Measurements from ENCODE around the gene PDZD4. TPM values are rescaled to one million over a fixed set of nuclear protein-coding genes. Genes with fewer than 3 reads are reported as not detected.
A peak's percentile ranks its signal among the peaks of the same experiment; 100 is the strongest.

PDZD4 gene
- total RNA-seq, 1 experiment from 2014 or later: 120 TPM

- TF ChIP-seq STAT6 (CRISPR knock-in tag; conservative IDR thresholded peaks at IDR 0.05; ENCODE audit: low read depth) (no peak), E2F1 (CRISPR knock-in tag; IDR thresholded peaks at IDR 0.05) (no peak)
Observed at GRCh38 chrX:153824348-153824747, 6.0 kb downstream of the PDZD4 start (continued).

GRCh38 chrX:153821066-153821465 is 9.3 kb downstream of the PDZD4 start:
- Mint-ChIP-seq H3K27me3 (ENCODE audit: low read depth) (no peaks in the 10 kb centered on the region), H3K4me3 (no peak overlapping the region), H3K9me3 (no peaks in the 10 kb centered on the region), H3K36me3 (0 out of 2 replicates have a peak, but pooled peaks cover 2% of the 10 kb centered on the region), H3K27ac (peak overlapping the region; percentile 82), H3K4me1 (peaks cover 66% of the 10 kb centered on the region)
- no peak for ATAC-seq
- TF ChIP-seq ZNF121 (CRISPR knock-in tag; IDR thresholded peaks at IDR 0.05) (no peak), TEAD4 (CRISPR knock-in tag; IDR thresholded peaks at IDR 0.05) (no peak), NFATC4 (CRISPR knock-in tag; IDR thresholded peaks at IDR 0.05) (no peak), E2F5 (CRISPR knock-in tag; IDR thresholded peaks at IDR 0.05) (no peak), SOX15 (CRISPR knock-in tag; IDR thresholded peaks at IDR 0.05) (no peak), SMAD3 (CRISPR knock-in tag; IDR thresholded peaks at IDR 0.05; ENCODE audit: borderline replicate concordance) (no peak), MAX (CRISPR knock-in tag; IDR thresholded peaks at IDR 0.05) (no peak), TEAD1 (CRISPR knock-in tag; IDR thresholded peaks at IDR 0.05) (no peak), ZNF532 (CRISPR knock-in tag; IDR thresholded peaks at IDR 0.05; ENCODE audit: borderline replicate concordance) (no peak), USF2 (CRISPR knock-in tag; IDR thresholded peaks at IDR 0.05) (no peak), MXD4 (CRISPR knock-in tag; IDR thresholded peaks at IDR 0.05; ENCODE audit: borderline replicate concordance) (no peak), ATF3 (CRISPR knock-in tag; conservative IDR thresholded peaks at IDR 0.05) (no peak), ARID4B (CRISPR knock-in tag; IDR thresholded peaks at IDR 0.05; ENCODE audit: borderline replicate concordance) (no peak), ATF2 (CRISPR knock-in tag; IDR thresholded peaks at IDR 0.05; ENCODE audit: borderline replicate concordance, low read depth) (no peak)
- POLR2A ChIA-PET: no interaction called here
- no peak for DNase-seq (ENCODE audit: low spot score)
- CTCF ChIA-PET: interaction anchor here (0.8 to 1.1 kb wide), 3 partner anchors 17 to 86 kb away, joined by 3 to 4 read pairs (median 4); partner anchors contain the start of genes IDH3G and SSR4

All from WTC11 (cell line).